ENCODE measurements around the gene MESP1.

MESP1 gene

GRCh38 chr15:89758283-89758682 is 7.2 kb upstream of the MESP1 start:
- DNase-seq (ENCODE audit: low spot score): no peak

GRCh38 chr15:89756897-89757296 is 5.8 kb upstream of the MESP1 start:
- no peak for DNase-seq (ENCODE audit: low spot score)

GRCh38 chr15:89755701-89756100 is 4.7 kb upstream of the MESP1 start:
- no peak for DNase-seq (ENCODE audit: low spot score)

GRCh38 chr15:89754361-89755154 is 3.5 kb upstream of the MESP1 start:
- DNase-seq (ENCODE audit: low spot score): no peak

GRCh38 chr15:89753855-89754254 is 2.8 kb upstream of the MESP1 start:
- no peak for DNase-seq (ENCODE audit: low spot score)

GRCh38 chr15:89751748-89752147 is 699 bp upstream of the MESP1 start:
- no peak for DNase-seq (ENCODE audit: low spot score)

GRCh38 chr15:89749951-89750559 is 994 bp downstream of the MESP1 start:
- DNase-seq (ENCODE audit: low spot score): no peak

- DNase-seq (ENCODE audit: low spot score): no peak
Observed at GRCh38 chr15:89749526-89749925, 1.5 kb downstream of the MESP1 start.

GRCh38 chr15:89749054-89749453 is 2.0 kb downstream of the MESP1 start:
- DNase-seq (ENCODE audit: low spot score): no peak

- DNase-seq (ENCODE audit: low spot score): no peak
Observed at GRCh38 chr15:89747708-89748682, 3.1 kb downstream of the MESP1 start.

GRCh38 chr15:89746386-89746780 is 4.7 kb downstream of the MESP1 start:
- DNase-seq (ENCODE audit: low spot score): no peak

GRCh38 chr15:89745768-89746167 is 5.3 kb downstream of the MESP1 start:
- no peak for DNase-seq (ENCODE audit: low spot score)

- DNase-seq (ENCODE audit: low spot score): no peak
Observed at GRCh38 chr15:89745131-89745530, 5.9 kb downstream of the MESP1 start.

GRCh38 chr15:89743594-89743993 is 7.5 kb downstream of the MESP1 start:
- no peak for DNase-seq (ENCODE audit: low spot score)

GRCh38 chr15:89743011-89743410 is 8.0 kb downstream of the MESP1 start:
- DNase-seq (ENCODE audit: low spot score): no peak

GRCh38 chr15:89740137-89740536 is 10.9 kb downstream of the MESP1 start:
- peak; percentile 62 for DNase-seq (ENCODE audit: low spot score)

GRCh38 chr15:89735773-89736172 is 15.3 kb downstream of the MESP1 start:
- DNase-seq (ENCODE audit: low spot score): no peak

GRCh38 chr15:89732451-89733172 is 18.4 kb downstream of the MESP1 start:
- no peak for DNase-seq (ENCODE audit: low spot score)

- DNase-seq (ENCODE audit: low spot score): no peak
Observed at GRCh38 chr15:89731275-89731674, 19.8 kb downstream of the MESP1 start.

GRCh38 chr15:89728254-89728653 is 22.8 kb downstream of the MESP1 start:
- DNase-seq (ENCODE audit: low spot score): no peak

GRCh38 chr15:89725064-89725463 is 26.0 kb downstream of the MESP1 start:
- DNase-seq (ENCODE audit: low spot score): no peak

- no peak for DNase-seq (ENCODE audit: low spot score)
Observed at GRCh38 chr15:89724621-89725020, 26.4 kb downstream of the MESP1 start.

Data from ecto neural progenitor cell (in vitro differentiated cells).